Measurements from ENCODE around the gene CNPPD1. TPM values are rescaled to one million over a fixed set of nuclear protein-coding genes. Genes with fewer than 3 reads are reported as not detected.
A peak's percentile ranks its signal among the peaks of the same experiment; 100 is the strongest.

CNPPD1 gene
- total and polyA plus RNA-seq, 2 of the 8 experiments (the other 6 are each of a cell fraction or from before 2014, with no cell fraction given) = 32.9 to 35.9 TPM

GRCh38 chr2:219178377-219179175 is 1.9 kb upstream of the CNPPD1 start (continued):
- TF ChIP-seq ATF2 (IDR thresholded peaks at IDR 0.05; ENCODE audit: low read length) (no peak), CBX8 (IDR thresholded peaks at IDR 0.05; ENCODE audit: borderline replicate concordance, low read depth, low read length) (no peak), KDM4A (IDR thresholded peaks at IDR 0.05; ENCODE audit: low read depth, low read length, severe bottlenecking) (peak; percentile 73), RBBP5 (IDR thresholded peaks at IDR 0.05; ENCODE audit: borderline replicate concordance, low read depth, low read length) (no peak), TBP (IDR thresholded peaks at IDR 0.05; ENCODE audit: low read depth, low read length) (no peak), HDAC2 (IDR thresholded peaks at IDR 0.05; ENCODE audit: borderline replicate concordance in 1 of 2, low read depth in 2 of 2, low read length in 2 of 2) (0 out of 4 replicates have a peak, but pooled peaks of 1 of the 2 experiments have one; percentile 50), JUND (IDR thresholded peaks at IDR 0.05; ENCODE audit: low read length) (no peak), TAF1 (IDR thresholded peaks at IDR 0.05; ENCODE audit: low read depth, low read length) (no peak)

Measured in H1 (cell line).